ENCODE results near the gene SLC40A1. TPM values are rescaled to one million over a fixed set of nuclear protein-coding genes. Genes with fewer than 3 reads are reported as not detected.

The SLC40A1 gene
- total RNA-seq, 2 experiments from 2014 or later: not detected

- intact Hi-C loops (cut with micrococcal nuclease; ENCODE audit: unreplicated experiment): no loop called here
- Histone ChIP-seq H4K20me1 (ENCODE audit: insufficient read depth, low read length) (no peaks in the 10 kb centered on the region), H2AFZ (ENCODE audit: low read length) (no peak overlapping the region), H3K27ac (ENCODE audit: low read depth, low read length, poor library complexity, severe bottlenecking) (no peak overlapping the region), H3K9me2 (ENCODE audit: insufficient read depth, low read length) (no peaks in the 10 kb centered on the region), H3K4me1 (ENCODE audit: insufficient read depth, low read length, poor library complexity, severe bottlenecking) (no peaks in the 10 kb centered on the region), H3K79me2 (ENCODE audit: insufficient read depth, low read depth, low read length) (no peaks in the 10 kb centered on the region), H3K36me3 (ENCODE audit: insufficient read depth, low read length) (no peaks in the 10 kb centered on the region), H3K4me2 (ENCODE audit: low read length) (no peak overlapping the region), H3K4me3 (ENCODE audit: low read depth, low read length, poor library complexity, severe bottlenecking) (no peak overlapping the region), H3K9me3 (ENCODE audit: low read length) (no peaks in the 10 kb centered on the region)
- ChIA-PET CTCF (ENCODE audit: unreplicated experiment) (no interaction called here), POLR2A (interaction anchor here (0.6 to 0.8 kb wide), 2 partner anchors 104 to 1264 kb away, joined by 3 read pairs; no protein-coding TSS in a partner anchor)
- no TSS peak for BruUV-seq (replicated peaks)
- DNase-seq (ENCODE audit: low spot score): no peak
- TF ChIP-seq, protein P1, sequence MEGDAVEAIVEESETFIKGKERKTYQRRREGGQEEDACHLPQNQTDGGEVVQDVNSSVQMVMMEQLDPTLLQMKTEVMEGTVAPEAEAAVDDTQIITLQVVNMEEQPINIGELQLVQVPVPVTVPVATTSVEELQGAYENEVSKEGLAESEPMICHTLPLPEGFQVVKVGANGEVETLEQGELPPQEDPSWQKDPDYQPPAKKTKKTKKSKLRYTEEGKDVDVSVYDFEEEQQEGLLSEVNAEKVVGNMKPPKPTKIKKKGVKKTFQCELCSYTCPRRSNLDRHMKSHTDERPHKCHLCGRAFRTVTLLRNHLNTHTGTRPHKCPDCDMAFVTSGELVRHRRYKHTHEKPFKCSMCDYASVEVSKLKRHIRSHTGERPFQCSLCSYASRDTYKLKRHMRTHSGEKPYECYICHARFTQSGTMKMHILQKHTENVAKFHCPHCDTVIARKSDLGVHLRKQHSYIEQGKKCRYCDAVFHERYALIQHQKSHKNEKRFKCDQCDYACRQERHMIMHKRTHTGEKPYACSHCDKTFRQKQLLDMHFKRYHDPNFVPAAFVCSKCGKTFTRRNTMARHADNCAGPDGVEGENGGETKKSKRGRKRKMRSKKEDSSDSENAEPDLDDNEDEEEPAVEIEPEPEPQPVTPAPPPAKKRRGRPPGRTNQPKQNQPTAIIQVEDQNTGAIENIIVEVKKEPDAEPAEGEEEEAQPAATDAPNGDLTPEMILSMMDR (conservative IDR thresholded peaks at IDR 0.05; ENCODE audit: low read length): no peak
- TF ChIP-seq EZH2phosphoT487 (IDR thresholded peaks at IDR 0.05; ENCODE audit: borderline replicate concordance, low read depth, low read length): no peak
Observed at GRCh38 chr2:189542145-189542882, 38.3 kb downstream of the SLC40A1 start.

DNA sequence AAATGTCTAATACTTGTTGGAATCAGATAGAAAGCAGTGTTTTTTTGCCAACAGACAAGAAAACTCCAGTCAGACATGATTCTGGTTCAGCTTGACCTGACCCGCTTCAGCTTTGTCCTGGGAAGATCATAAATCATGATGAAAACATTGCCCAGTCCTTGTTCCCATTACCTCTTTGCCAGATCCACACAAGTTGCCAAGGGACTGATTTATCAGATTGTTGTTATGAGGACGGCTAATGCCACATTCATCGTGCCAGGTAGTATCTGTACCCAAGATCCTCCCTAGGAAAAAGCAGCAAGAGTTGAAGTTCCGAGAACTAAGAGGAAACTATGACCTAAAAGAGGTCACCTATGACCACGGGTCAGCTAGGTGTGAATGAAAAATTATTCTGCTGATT is 39.0 kb downstream of the SLC40A1 start:
- Histone ChIP-seq H3K9me3 (ENCODE audit: low read length) (no peaks in the 10 kb centered on the region), H3K79me2 (ENCODE audit: insufficient read depth, low read depth, low read length) (no peaks in the 10 kb centered on the region), H3K27ac (ENCODE audit: low read depth, low read length, poor library complexity, severe bottlenecking) (no peak overlapping the region), H3K4me1 (ENCODE audit: insufficient read depth, low read length, poor library complexity, severe bottlenecking) (no peaks in the 10 kb centered on the region), H2AFZ (ENCODE audit: low read length) (no peak overlapping the region), H4K20me1 (ENCODE audit: insufficient read depth, low read length) (no peaks in the 10 kb centered on the region), H3K9me2 (ENCODE audit: insufficient read depth, low read length) (no peaks in the 10 kb centered on the region), H3K4me2 (ENCODE audit: low read length) (no peak overlapping the region), H3K4me3 (ENCODE audit: low read depth, low read length, poor library complexity, severe bottlenecking) (no peak overlapping the region), H3K36me3 (ENCODE audit: insufficient read depth, low read length) (no peaks in the 10 kb centered on the region)
- ChIA-PET POLR2A (interaction anchor here (0.8 kb wide), 1 partner anchor 103 kb away, joined by 3 read pairs; no protein-coding TSS in a partner anchor), CTCF (ENCODE audit: unreplicated experiment) (no interaction called here)
- TF ChIP-seq, protein P1 (conservative IDR thresholded peaks at IDR 0.05; ENCODE audit: low read length): no peak
- no peak for TF ChIP-seq EZH2phosphoT487 (IDR thresholded peaks at IDR 0.05; ENCODE audit: borderline replicate concordance, low read depth, low read length)
- intact Hi-C loops (cut with micrococcal nuclease; ENCODE audit: unreplicated experiment): no loop called here
- no TSS peak for BruUV-seq (replicated peaks)
- DNase-seq (ENCODE audit: low spot score): no peak

- no TSS peak for BruUV-seq (replicated peaks)
- Histone ChIP-seq H3K4me2 (ENCODE audit: low read length) (no peak overlapping the region), H3K9me2 (ENCODE audit: insufficient read depth, low read length) (no peaks in the 10 kb centered on the region), H3K4me1 (ENCODE audit: insufficient read depth, low read length, poor library complexity, severe bottlenecking) (no peaks in the 10 kb centered on the region), H4K20me1 (ENCODE audit: insufficient read depth, low read length) (no peaks in the 10 kb centered on the region), H3K79me2 (ENCODE audit: insufficient read depth, low read depth, low read length) (no peaks in the 10 kb centered on the region), H3K9me3 (ENCODE audit: low read length) (no peaks in the 10 kb centered on the region), H3K4me3 (ENCODE audit: low read depth, low read length, poor library complexity, severe bottlenecking) (no peak overlapping the region), H3K27ac (ENCODE audit: low read depth, low read length, poor library complexity, severe bottlenecking) (no peak overlapping the region), H3K36me3 (ENCODE audit: insufficient read depth, low read length) (no peaks in the 10 kb centered on the region), H2AFZ (ENCODE audit: low read length) (no peak overlapping the region)
- intact Hi-C loops (cut with micrococcal nuclease; ENCODE audit: unreplicated experiment): no loop called here
- ChIA-PET CTCF (ENCODE audit: unreplicated experiment) (no interaction called here), POLR2A (interaction anchor here (0.7 to 1.1 kb wide), 2 partner anchors 25 to 73 kb away, joined by 3 read pairs; no protein-coding TSS in a partner anchor)
- TF ChIP-seq, protein P1 (conservative IDR thresholded peaks at IDR 0.05; ENCODE audit: low read length): no peak
- no peak for TF ChIP-seq EZH2phosphoT487 (IDR thresholded peaks at IDR 0.05; ENCODE audit: borderline replicate concordance, low read depth, low read length)
- DNase-seq (ENCODE audit: low spot score): no peak
Observed at GRCh38 chr2:189540551-189540950, 40.0 kb downstream of the SLC40A1 start.
